ENCODE results near the gene LRFN2. TPM values are rescaled to one million over a fixed set of nuclear protein-coding genes. Genes with fewer than 3 reads are reported as not detected.

The LRFN2 gene
- polyA plus RNA-seq, 3 donors from 2014 or later = 0.67 to 1.8 (median 0.87) TPM

- Mint-ChIP-seq H3K36me3 (peaks cover 0 to 6% (median 0%) of the 10 kb centered on the region in 3 donors), H3K4me1 (no peaks in the 10 kb centered on the region), H3K27ac (peak overlapping the region in 1 of 6 donors; percentile 76), H3K27me3 (ENCODE audit: low read depth in 3 of 3) (peaks cover 0 to 1% (median 0%) of the 10 kb centered on the region in 3 donors), H3K4me3 (no peak overlapping the region), H3K9me3 (no peaks in the 10 kb centered on the region)
- DNase-seq = no peak
Measured at GRCh38 chr6:40466986-40467539, 120.1 kb downstream of the LRFN2 start.

DNA sequence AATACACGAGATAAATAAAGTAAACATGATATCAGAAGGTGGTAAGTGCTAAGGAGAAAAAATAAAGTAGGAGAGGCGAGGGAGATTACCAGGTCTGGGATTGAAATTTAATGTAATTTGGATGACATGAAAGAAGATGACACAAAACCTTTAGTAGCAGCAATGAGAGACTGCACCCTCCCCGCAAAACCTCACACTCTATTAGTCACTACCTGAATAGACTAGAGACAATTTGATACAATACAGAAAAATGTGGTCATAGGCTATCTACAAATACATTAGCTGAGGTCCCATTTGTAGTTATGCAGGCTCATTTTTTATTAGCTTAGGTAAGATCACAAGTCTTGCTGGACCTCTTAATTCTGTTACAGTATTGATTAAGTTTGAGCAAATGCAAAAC is 125.5 kb downstream of the LRFN2 start:
- Mint-ChIP-seq H3K9me3 (no peaks in the 10 kb centered on the region), H3K4me1 (peaks cover 14 to 25% of the 10 kb centered on the region in 2 donors), H3K27ac (peak overlapping the region in 1 of 6 donors; percentile 7), H3K4me3 (no peak overlapping the region), H3K36me3 (peaks cover 0 to 6% (median 0%) of the 10 kb centered on the region in 3 donors), H3K27me3 (ENCODE audit: low read depth in 3 of 3) (no peaks in the 10 kb centered on the region)
- peak in 1 of 3 donors; percentile 17 for DNase-seq

DNA sequence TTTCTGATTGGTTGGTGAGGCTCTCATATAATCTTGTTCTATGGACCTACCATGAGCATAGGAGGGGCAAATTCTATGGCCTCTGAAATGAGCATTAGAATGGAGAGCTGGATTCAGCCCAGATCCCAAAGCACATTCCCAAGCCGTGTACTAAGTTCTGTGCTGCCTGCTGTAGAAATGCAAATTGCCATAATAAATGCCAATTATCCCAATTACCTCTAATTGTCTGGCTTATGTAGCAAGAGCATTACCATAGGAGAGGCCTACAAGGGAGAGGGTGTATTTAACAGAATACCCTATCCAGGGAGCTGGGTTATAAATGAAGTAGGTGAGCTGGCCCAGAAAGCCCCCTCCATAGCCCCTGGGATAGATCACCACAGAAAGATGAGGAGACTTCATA is 126.8 kb downstream of the LRFN2 start:
- peaks cover 26 to 37% of the 10 kb centered on the region in 2 donors for H3K4me1 Mint-ChIP-seq
- no peak overlapping the region for H3K27ac Mint-ChIP-seq
- DNase-seq = no peak
- peaks cover 0 to 6% (median 0%) of the 10 kb centered on the region in 3 donors for H3K36me3 Mint-ChIP-seq
- no peak overlapping the region for H3K4me3 Mint-ChIP-seq
- no peaks in the 10 kb centered on the region for H3K9me3 Mint-ChIP-seq
- H3K27me3 Mint-ChIP-seq (ENCODE audit: low read depth in 3 of 3) = peaks cover 0 to 3% (median 0%) of the 10 kb centered on the region in 3 donors

DNA sequence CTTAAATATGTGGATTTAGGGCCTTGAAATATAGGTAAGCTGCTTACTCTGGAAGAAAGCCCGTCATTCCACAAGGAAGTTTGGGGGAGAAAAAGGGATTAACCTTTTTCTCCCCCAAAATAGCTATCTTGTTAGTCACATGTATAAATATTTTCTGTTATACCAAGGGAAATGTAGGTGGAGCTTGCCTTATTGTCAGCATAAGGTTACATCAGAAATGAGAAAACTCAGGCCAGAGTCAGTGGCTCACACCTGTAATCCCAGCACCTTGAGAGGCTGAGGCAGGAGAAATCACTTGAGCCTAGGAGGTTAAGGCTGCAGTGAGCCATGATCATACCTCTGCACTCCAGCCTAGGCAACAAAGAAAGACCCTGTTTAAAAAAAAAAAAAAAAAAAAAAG is 129.9 kb downstream of the LRFN2 start:
- H3K27me3 Mint-ChIP-seq (ENCODE audit: low read depth in 3 of 3) = peaks cover 0 to 3% (median 2%) of the 10 kb centered on the region in 3 donors
- H3K9me3 Mint-ChIP-seq = no peaks in the 10 kb centered on the region
- H3K27ac Mint-ChIP-seq = peak overlapping the region in 5 of 6 donors; percentile 59 to 95 (median 89)
- H3K4me3 Mint-ChIP-seq = peak overlapping the region in 2 of 5 donors; percentile 69 to 79
- no peaks in the 10 kb centered on the region for H3K36me3 Mint-ChIP-seq
- H3K4me1 Mint-ChIP-seq = peaks cover 32 to 41% of the 10 kb centered on the region in 2 donors
- no peak for DNase-seq

GRCh38 chr6:40456390-40457013 is 130.7 kb downstream of the LRFN2 start:
- H3K4me3 Mint-ChIP-seq = peak overlapping the region; percentile 67 to 81 (median 69)
- no peaks in the 10 kb centered on the region for H3K36me3 Mint-ChIP-seq
- no peaks in the 10 kb centered on the region for H3K9me3 Mint-ChIP-seq
- peak overlapping the region; percentile 83 to 95 (median 90) for H3K27ac Mint-ChIP-seq
- H3K4me1 Mint-ChIP-seq = peaks cover 32 to 41% of the 10 kb centered on the region in 2 donors
- H3K27me3 Mint-ChIP-seq (ENCODE audit: low read depth in 3 of 3) = peaks cover 0 to 4% (median 2%) of the 10 kb centered on the region in 3 donors
- DNase-seq = no peak

DNA sequence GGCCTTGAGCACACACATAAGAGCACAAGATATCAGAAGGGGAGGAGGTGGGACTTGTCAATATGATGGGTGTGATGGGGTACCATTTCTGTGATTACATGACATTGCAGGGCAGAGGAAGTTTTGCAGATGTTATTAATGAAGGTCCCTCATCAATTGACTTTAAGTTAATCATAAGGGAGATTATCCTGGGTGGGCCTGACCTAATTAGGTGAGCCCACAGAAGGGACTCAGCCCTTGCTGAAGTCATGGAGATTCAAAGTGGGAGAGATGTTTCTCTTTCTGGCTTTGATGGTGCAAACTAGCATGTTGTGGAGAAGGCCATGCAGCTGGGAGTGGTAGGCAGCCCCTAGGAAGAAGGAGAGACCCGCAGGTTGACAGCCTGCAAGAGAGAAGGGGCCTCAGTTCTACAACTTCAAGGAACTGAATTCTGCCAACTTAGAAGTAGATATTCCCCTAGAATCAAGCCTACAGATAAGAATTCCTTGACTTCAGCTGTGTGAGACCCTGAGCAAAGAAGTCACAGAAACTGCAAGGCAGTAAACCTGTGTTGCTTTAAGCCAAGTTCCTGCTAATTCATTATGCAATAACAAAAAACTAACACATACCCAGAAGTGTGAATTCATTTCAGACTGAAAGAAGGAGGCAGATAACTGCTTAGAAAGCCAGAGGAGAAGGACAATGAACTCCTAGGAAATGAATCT is 131.3 kb downstream of the LRFN2 start:
- Mint-ChIP-seq H3K9me3 (no peaks in the 10 kb centered on the region), H3K36me3 (no peaks in the 10 kb centered on the region), H3K4me1 (peaks cover 32 to 41% of the 10 kb centered on the region in 2 donors), H3K27ac (peak overlapping the region; percentile 83 to 95 (median 90)), H3K27me3 (ENCODE audit: low read depth in 3 of 3) (peaks cover 0 to 6% (median 2%) of the 10 kb centered on the region in 3 donors), H3K4me3 (peak overlapping the region; percentile 67 to 81 (median 69))
- DNase-seq = peak; percentile 21 to 45 (median 32)

DNA sequence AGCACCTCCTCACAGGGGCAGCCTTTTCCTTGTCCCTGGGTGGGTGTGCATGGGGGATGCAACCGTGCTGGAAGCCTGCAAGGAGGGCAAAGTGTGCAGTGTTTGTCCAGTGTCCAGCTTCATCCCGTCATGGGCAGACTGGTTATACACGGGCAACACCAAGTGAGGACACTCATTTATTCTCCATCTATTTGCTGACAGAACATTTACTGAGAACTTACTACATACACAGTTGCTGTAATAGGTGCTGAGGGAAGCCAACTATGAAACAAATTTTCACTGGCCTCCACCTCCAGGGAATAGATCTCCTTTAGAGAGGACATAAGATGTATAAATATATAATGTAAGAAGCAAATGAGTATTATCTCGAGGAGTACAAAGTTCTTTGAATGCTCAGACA is 136.7 kb downstream of the LRFN2 start:
- H3K4me1 Mint-ChIP-seq = peaks cover 15 to 23% of the 10 kb centered on the region in 2 donors
- H3K27me3 Mint-ChIP-seq (ENCODE audit: low read depth in 3 of 3) = peaks cover 2 to 3% (median 2%) of the 10 kb centered on the region in 3 donors
- no peak for DNase-seq
- no peaks in the 10 kb centered on the region for H3K9me3 Mint-ChIP-seq
- H3K4me3 Mint-ChIP-seq = no peak overlapping the region
- H3K36me3 Mint-ChIP-seq = no peaks in the 10 kb centered on the region
- H3K27ac Mint-ChIP-seq = peak overlapping the region in 1 of 6 donors; percentile 8

GRCh38 chr6:40444811-40445210 is 142.4 kb downstream of the LRFN2 start:
- no peak overlapping the region for H3K27ac Mint-ChIP-seq
- peaks cover 19 to 30% of the 10 kb centered on the region in 2 donors for H3K4me1 Mint-ChIP-seq
- no peaks in the 10 kb centered on the region for H3K36me3 Mint-ChIP-seq
- no peaks in the 10 kb centered on the region for H3K9me3 Mint-ChIP-seq
- H3K27me3 Mint-ChIP-seq (ENCODE audit: low read depth in 3 of 3) = peaks cover 0 to 2% (median 2%) of the 10 kb centered on the region in 3 donors
- H3K4me3 Mint-ChIP-seq = no peak overlapping the region
- no peak for DNase-seq

GRCh38 chr6:40444312-40444711 is 142.9 kb downstream of the LRFN2 start:
- H3K27me3 Mint-ChIP-seq (ENCODE audit: low read depth in 3 of 3) = peaks cover 0 to 2% (median 2%) of the 10 kb centered on the region in 3 donors
- peaks cover 24 to 35% of the 10 kb centered on the region in 2 donors for H3K4me1 Mint-ChIP-seq
- no peaks in the 10 kb centered on the region for H3K36me3 Mint-ChIP-seq
- H3K27ac Mint-ChIP-seq = no peak overlapping the region
- no peak overlapping the region for H3K4me3 Mint-ChIP-seq
- DNase-seq = no peak
- H3K9me3 Mint-ChIP-seq = no peaks in the 10 kb centered on the region

DNA sequence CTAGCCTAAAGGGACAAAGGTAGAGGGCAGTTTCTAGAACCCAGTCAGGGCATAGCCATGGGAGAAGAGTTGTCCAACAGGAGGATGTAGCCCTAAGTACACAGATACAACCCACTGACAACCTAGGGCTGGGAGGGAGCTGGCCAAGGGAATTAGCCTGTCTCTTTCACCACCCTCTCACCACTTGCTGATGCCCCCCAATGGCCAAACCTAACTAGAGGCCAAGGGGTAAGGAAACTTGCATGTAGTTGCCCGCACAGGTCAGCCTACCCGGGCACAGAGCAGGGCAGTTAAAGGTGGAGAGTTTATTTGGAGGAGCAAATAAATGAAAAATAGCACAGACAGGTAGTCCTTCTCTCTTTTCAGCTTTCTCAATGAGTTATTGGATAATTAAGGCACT is 143.3 kb downstream of the LRFN2 start:
- Mint-ChIP-seq H3K4me1 (peaks cover 27 to 33% of the 10 kb centered on the region in 2 donors), H3K9me3 (no peaks in the 10 kb centered on the region), H3K27ac (peak overlapping the region in 3 of 6 donors; percentile 18 to 42 (median 23)), H3K27me3 (ENCODE audit: low read depth in 3 of 3) (peaks cover 0 to 2% (median 2%) of the 10 kb centered on the region in 3 donors), H3K36me3 (no peaks in the 10 kb centered on the region), H3K4me3 (no peak overlapping the region)
- no peak for DNase-seq

- no peaks in the 10 kb centered on the region for H3K9me3 Mint-ChIP-seq
- no peaks in the 10 kb centered on the region for H3K36me3 Mint-ChIP-seq
Measured at GRCh38 chr6:40442591-40442990, 144.6 kb downstream of the LRFN2 start.

DNA sequence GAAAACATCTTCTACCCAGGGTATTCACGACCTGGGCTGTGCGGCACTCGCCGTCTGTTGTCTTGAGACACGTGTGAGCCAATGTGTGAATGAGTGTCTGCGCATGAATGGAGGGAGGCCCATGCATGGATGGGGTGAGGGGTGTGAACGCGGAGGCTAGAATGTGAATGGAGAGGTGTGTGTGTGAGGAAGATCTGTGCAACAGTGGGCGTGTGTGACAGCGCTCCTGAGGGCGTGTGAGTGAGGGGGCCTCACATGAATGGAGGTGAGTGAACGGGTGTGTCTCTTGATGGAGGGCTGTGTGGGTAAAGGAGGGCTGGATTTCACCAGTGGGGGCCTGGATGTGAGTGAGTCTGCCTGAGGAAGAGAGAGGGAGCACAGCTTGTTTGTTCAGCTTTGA is 146.0 kb downstream of the LRFN2 start:
- H3K4me3 Mint-ChIP-seq = no peak overlapping the region
- peaks cover 4 to 8% (median 5%) of the 10 kb centered on the region in 3 donors for H3K27me3 Mint-ChIP-seq (ENCODE audit: low read depth in 3 of 3)
- DNase-seq = no peak
- H3K4me1 Mint-ChIP-seq = peaks cover 46 to 48% of the 10 kb centered on the region in 2 donors
- H3K27ac Mint-ChIP-seq = peak overlapping the region in 4 of 6 donors; percentile 1 to 52 (median 32)
- H3K9me3 Mint-ChIP-seq = no peaks in the 10 kb centered on the region
- no peaks in the 10 kb centered on the region for H3K36me3 Mint-ChIP-seq

More at GRCh38 chr6:40442591-40442990, 144.6 kb downstream of the LRFN2 start:
- Mint-ChIP-seq H3K27ac (peak overlapping the region in 1 of 6 donors; percentile 42), H3K4me1 (peaks cover 33 to 34% of the 10 kb centered on the region in 2 donors), H3K4me3 (no peak overlapping the region), H3K27me3 (ENCODE audit: low read depth in 3 of 3) (peaks cover 2 to 6% (median 3%) of the 10 kb centered on the region in 3 donors)
- no peak for DNase-seq

DNA sequence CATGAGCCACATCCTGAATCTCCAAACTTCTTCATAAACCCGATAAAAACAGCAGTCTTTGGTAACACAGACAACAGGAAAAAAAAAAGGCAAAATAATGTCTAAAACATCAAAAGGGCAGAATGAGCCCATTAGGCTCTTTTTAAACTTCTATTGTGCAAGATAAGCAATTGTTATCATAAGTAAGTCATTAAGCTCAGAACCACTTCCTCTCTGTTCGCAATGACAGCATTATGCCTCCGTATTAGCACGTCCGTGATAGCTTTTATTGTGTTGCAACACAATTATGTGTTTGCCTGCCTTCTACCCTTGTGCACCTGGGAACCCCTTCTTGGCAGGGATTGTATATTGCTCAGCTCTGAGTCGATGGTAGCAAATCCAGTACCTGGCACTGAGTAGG is 147.1 kb downstream of the LRFN2 start:
- H3K4me1 Mint-ChIP-seq = peaks cover 48 to 50% of the 10 kb centered on the region in 2 donors
- no peaks in the 10 kb centered on the region for H3K9me3 Mint-ChIP-seq
- H3K36me3 Mint-ChIP-seq = no peaks in the 10 kb centered on the region
- peaks cover 4 to 6% (median 5%) of the 10 kb centered on the region in 3 donors for H3K27me3 Mint-ChIP-seq (ENCODE audit: low read depth in 3 of 3)
- peak overlapping the region; percentile 50 to 81 (median 59) for H3K27ac Mint-ChIP-seq
- peak in 1 of 3 donors; percentile 17 for DNase-seq
- H3K4me3 Mint-ChIP-seq = peak overlapping the region in 3 of 5 donors; percentile 1 to 28 (median 26)

Measured in immature natural killer cell (primary cell).